ENCODE results near the gene SART3. TPM values are rescaled to one million over a fixed set of nuclear protein-coding genes. Genes with fewer than 3 reads are reported as not detected.

Gene SART3
- total RNA-seq, 1 experiment from 2014 or later = 108 TPM

DNA sequence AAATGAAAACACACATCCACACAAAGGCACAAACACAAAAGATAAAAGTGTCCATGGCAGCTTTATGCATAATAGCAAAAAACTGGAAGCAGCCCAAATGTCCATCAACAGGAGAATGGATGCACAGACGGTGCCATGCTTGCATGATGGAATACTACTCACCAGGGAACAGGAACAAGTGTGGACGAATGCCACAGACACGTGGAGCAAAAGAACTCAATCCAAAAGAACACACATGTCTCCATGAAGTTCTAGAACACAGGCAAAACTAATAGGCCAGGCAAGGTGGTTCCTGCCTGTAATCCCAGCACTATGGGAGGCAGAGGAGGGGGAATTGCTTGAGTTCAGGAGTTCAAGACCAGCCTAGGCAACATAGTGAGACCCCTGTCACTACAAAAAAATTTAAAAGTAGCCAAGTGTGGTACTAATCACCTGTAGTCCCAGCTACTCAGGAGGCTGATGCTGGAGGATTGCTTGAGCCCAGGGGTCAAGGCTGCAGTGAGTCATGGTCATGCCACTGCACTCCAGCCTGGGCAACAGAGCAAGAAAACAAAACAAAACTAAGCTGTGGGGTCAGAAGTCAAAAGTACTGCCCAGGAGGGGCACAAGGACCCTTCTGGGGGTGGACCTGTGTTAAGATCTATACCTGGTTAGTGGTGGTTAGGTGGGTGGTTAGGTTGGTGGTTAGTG lies 44.2 kb upstream of the SART3 start:
- no peak overlapping the region for H3K4me2 ChIP-seq (ENCODE audit: low read depth, low read length, poor library complexity, severe bottlenecking)
- no peaks in the 10 kb centered on the region for H3K9me3 ChIP-seq (ENCODE audit: low read length)
- H3K4me1 ChIP-seq (ENCODE audit: low read length) = no peaks in the 10 kb centered on the region
- H3K79me2 ChIP-seq (ENCODE audit: low read length) = no peaks in the 10 kb centered on the region
- DNase-seq = no peak
- H3K27ac ChIP-seq (ENCODE audit: low read length) = no peak overlapping the region
- no peak overlapping the region for H2AFZ ChIP-seq (ENCODE audit: low read length)
- no peak overlapping the region for H3K9ac ChIP-seq (ENCODE audit: low read length)
- H3K9me2 ChIP-seq (replicated peaks; ENCODE audit: insufficient read depth, low read length) = no peaks in the 10 kb centered on the region
- H3K4me3 ChIP-seq (ENCODE audit: low read length) = no peak overlapping the region
- H4K20me1 ChIP-seq (ENCODE audit: insufficient read depth, low read depth, low read length) = no peaks in the 10 kb centered on the region
- no peaks in the 10 kb centered on the region for H3K36me3 ChIP-seq (ENCODE audit: insufficient read depth, low read length)
- no peaks in the 10 kb centered on the region for H3K27me3 ChIP-seq (ENCODE audit: low read length)

- Histone ChIP-seq H3K79me2 (ENCODE audit: low read length) (no peaks in the 10 kb centered on the region), H3K9me2 (replicated peaks; ENCODE audit: insufficient read depth, low read length) (no peaks in the 10 kb centered on the region), H4K20me1 (ENCODE audit: insufficient read depth, low read depth, low read length) (no peaks in the 10 kb centered on the region), H3K27me3 (ENCODE audit: low read length) (no peaks in the 10 kb centered on the region), H3K4me2 (ENCODE audit: low read depth, low read length, poor library complexity, severe bottlenecking) (no peak overlapping the region), H3K4me1 (ENCODE audit: low read length) (no peaks in the 10 kb centered on the region), H3K9me3 (ENCODE audit: low read length) (no peaks in the 10 kb centered on the region), H2AFZ (ENCODE audit: low read length) (no peak overlapping the region), H3K4me3 (ENCODE audit: low read length) (no peak overlapping the region), H3K36me3 (ENCODE audit: insufficient read depth, low read length) (no peaks in the 10 kb centered on the region), H3K9ac (ENCODE audit: low read length) (no peak overlapping the region), H3K27ac (ENCODE audit: low read length) (no peak overlapping the region)
- DNase-seq = no peak
Measured at GRCh38 chr12:108604208-108604941, 43.4 kb upstream of the SART3 start.

DNA sequence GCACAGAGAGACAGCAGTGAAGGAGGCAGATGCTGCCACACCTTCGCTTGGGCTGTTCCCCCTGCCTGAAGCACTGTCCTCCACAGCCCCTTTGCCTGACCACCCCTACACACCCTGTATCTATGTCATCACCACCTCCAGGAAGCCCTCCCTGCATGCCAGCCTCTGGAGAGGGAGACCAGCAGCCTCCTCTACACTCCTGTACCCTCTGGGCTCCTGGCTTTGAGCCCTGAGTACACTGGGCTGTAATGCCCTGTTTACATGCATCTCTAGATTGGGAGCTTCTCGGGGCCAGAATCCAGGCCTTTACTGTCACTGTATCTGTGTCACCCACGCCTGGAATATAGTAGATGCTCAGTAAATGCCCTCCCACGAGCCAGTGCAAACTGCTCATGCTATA lies 42.8 kb upstream of the SART3 start:
- H3K4me1 ChIP-seq (ENCODE audit: low read length) = no peaks in the 10 kb centered on the region
- no peak for DNase-seq
- H2AFZ ChIP-seq (ENCODE audit: low read length) = no peak overlapping the region
- no peaks in the 10 kb centered on the region for H4K20me1 ChIP-seq (ENCODE audit: insufficient read depth, low read depth, low read length)
- H3K27ac ChIP-seq (ENCODE audit: low read length) = no peak overlapping the region
- H3K27me3 ChIP-seq (ENCODE audit: low read length) = no peaks in the 10 kb centered on the region
- no peak overlapping the region for H3K4me2 ChIP-seq (ENCODE audit: low read depth, low read length, poor library complexity, severe bottlenecking)
- no peaks in the 10 kb centered on the region for H3K9me2 ChIP-seq (replicated peaks; ENCODE audit: insufficient read depth, low read length)
- H3K79me2 ChIP-seq (ENCODE audit: low read length) = no peaks in the 10 kb centered on the region
- H3K36me3 ChIP-seq (ENCODE audit: insufficient read depth, low read length) = no peaks in the 10 kb centered on the region
- no peak overlapping the region for H3K4me3 ChIP-seq (ENCODE audit: low read length)
- H3K9me3 ChIP-seq (ENCODE audit: low read length) = no peaks in the 10 kb centered on the region
- H3K9ac ChIP-seq (ENCODE audit: low read length) = no peak overlapping the region

- H3K27me3 ChIP-seq (ENCODE audit: low read length) = no peaks in the 10 kb centered on the region
- H3K27ac ChIP-seq (ENCODE audit: low read length) = no peak overlapping the region
- no peaks in the 10 kb centered on the region for H3K79me2 ChIP-seq (ENCODE audit: low read length)
- H3K36me3 ChIP-seq (ENCODE audit: insufficient read depth, low read length) = no peaks in the 10 kb centered on the region
- H3K9ac ChIP-seq (ENCODE audit: low read length) = no peak overlapping the region
- H2AFZ ChIP-seq (ENCODE audit: low read length) = no peak overlapping the region
- no peaks in the 10 kb centered on the region for H4K20me1 ChIP-seq (ENCODE audit: insufficient read depth, low read depth, low read length)
- H3K9me2 ChIP-seq (replicated peaks; ENCODE audit: insufficient read depth, low read length) = no peaks in the 10 kb centered on the region
- H3K4me2 ChIP-seq (ENCODE audit: low read depth, low read length, poor library complexity, severe bottlenecking) = no peak overlapping the region
- DNase-seq = no peak
- H3K4me1 ChIP-seq (ENCODE audit: low read length) = no peaks in the 10 kb centered on the region
- H3K4me3 ChIP-seq (ENCODE audit: low read length) = no peak overlapping the region
- H3K9me3 ChIP-seq (ENCODE audit: low read length) = no peaks in the 10 kb centered on the region
Measured at GRCh38 chr12:108602976-108603704, 42.2 kb upstream of the SART3 start.

DNA sequence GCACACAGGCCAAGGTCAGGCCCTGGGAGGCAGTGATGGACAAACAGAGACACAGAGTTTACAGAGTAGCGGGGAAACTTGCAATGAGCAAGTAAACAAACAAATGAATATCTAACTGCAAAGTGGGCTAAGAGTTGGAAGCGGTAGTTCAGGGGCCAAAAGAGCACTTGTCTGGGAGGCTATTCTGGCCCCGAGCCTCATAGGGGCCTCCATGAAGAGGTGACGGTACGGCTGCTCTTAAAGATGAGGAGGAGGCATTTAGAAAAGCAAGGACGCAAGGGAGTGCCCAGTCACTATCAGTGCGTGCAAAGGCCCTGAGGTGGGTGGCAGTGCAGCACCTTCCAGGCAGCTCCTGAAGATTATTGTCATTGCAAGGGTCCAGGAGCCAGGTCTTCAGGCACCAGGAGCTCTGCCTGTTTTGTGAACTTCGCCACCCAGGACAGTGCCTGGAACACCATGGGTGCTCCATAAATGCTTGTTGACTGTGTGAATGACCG lies 41.3 kb upstream of the SART3 start:
- Histone ChIP-seq H3K36me3 (ENCODE audit: insufficient read depth, low read length) (no peaks in the 10 kb centered on the region), H3K4me2 (ENCODE audit: low read depth, low read length, poor library complexity, severe bottlenecking) (no peak overlapping the region), H3K4me1 (ENCODE audit: low read length) (no peaks in the 10 kb centered on the region), H4K20me1 (ENCODE audit: insufficient read depth, low read depth, low read length) (no peaks in the 10 kb centered on the region), H3K9me2 (replicated peaks; ENCODE audit: insufficient read depth, low read length) (no peaks in the 10 kb centered on the region), H3K79me2 (ENCODE audit: low read length) (no peaks in the 10 kb centered on the region), H3K27ac (ENCODE audit: low read length) (no peak overlapping the region), H3K9ac (ENCODE audit: low read length) (no peak overlapping the region), H2AFZ (ENCODE audit: low read length) (no peak overlapping the region), H3K27me3 (ENCODE audit: low read length) (no peaks in the 10 kb centered on the region), H3K9me3 (ENCODE audit: low read length) (no peaks in the 10 kb centered on the region), H3K4me3 (ENCODE audit: low read length) (no peak overlapping the region)
- no peak for DNase-seq

DNA sequence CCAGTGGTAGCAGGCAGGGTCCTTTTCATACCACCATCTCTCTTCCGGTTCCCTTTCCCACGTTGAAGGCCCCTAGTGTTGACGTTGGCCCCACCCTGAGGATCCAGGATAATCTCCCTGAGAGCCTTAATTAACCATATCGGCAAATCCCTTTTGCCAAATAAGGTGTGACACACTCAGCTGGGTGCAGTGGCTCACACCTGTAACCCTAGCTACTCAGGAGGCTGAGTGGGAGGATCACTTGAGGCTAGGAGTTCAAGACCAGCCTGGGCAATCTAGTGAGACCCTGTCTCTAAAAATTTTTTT lies 39.7 kb upstream of the SART3 start:
- Histone ChIP-seq H3K4me2 (ENCODE audit: low read depth, low read length, poor library complexity, severe bottlenecking) (no peak overlapping the region), H3K27ac (ENCODE audit: low read length) (no peak overlapping the region), H3K9ac (ENCODE audit: low read length) (no peak overlapping the region), H3K36me3 (ENCODE audit: insufficient read depth, low read length) (no peaks in the 10 kb centered on the region), H3K9me2 (replicated peaks; ENCODE audit: insufficient read depth, low read length) (no peaks in the 10 kb centered on the region), H3K4me3 (ENCODE audit: low read length) (no peak overlapping the region), H2AFZ (ENCODE audit: low read length) (no peak overlapping the region), H3K9me3 (ENCODE audit: low read length) (no peaks in the 10 kb centered on the region), H3K27me3 (ENCODE audit: low read length) (no peaks in the 10 kb centered on the region), H4K20me1 (ENCODE audit: insufficient read depth, low read depth, low read length) (no peaks in the 10 kb centered on the region), H3K4me1 (ENCODE audit: low read length) (no peaks in the 10 kb centered on the region), H3K79me2 (ENCODE audit: low read length) (no peaks in the 10 kb centered on the region)
- no peak for DNase-seq

GRCh38 chr12:108599948-108600701 lies 39.2 kb upstream of the SART3 start:
- no peak overlapping the region for H3K4me3 ChIP-seq (ENCODE audit: low read length)
- H2AFZ ChIP-seq (ENCODE audit: low read length) = no peak overlapping the region
- no peak for DNase-seq
- no peak overlapping the region for H3K4me2 ChIP-seq (ENCODE audit: low read depth, low read length, poor library complexity, severe bottlenecking)
- H3K9me3 ChIP-seq (ENCODE audit: low read length) = no peaks in the 10 kb centered on the region
- H3K4me1 ChIP-seq (ENCODE audit: low read length) = no peaks in the 10 kb centered on the region
- H3K27me3 ChIP-seq (ENCODE audit: low read length) = no peaks in the 10 kb centered on the region
- H4K20me1 ChIP-seq (ENCODE audit: insufficient read depth, low read depth, low read length) = no peaks in the 10 kb centered on the region
- no peaks in the 10 kb centered on the region for H3K9me2 ChIP-seq (replicated peaks; ENCODE audit: insufficient read depth, low read length)
- H3K79me2 ChIP-seq (ENCODE audit: low read length) = no peaks in the 10 kb centered on the region
- no peak overlapping the region for H3K9ac ChIP-seq (ENCODE audit: low read length)
- no peak overlapping the region for H3K27ac ChIP-seq (ENCODE audit: low read length)
- no peaks in the 10 kb centered on the region for H3K36me3 ChIP-seq (ENCODE audit: insufficient read depth, low read length)

GRCh38 chr12:108599541-108599940 lies 38.6 kb upstream of the SART3 start:
- H3K9ac ChIP-seq (ENCODE audit: low read length) = no peak overlapping the region
- no peak overlapping the region for H2AFZ ChIP-seq (ENCODE audit: low read length)
- no peaks in the 10 kb centered on the region for H3K79me2 ChIP-seq (ENCODE audit: low read length)
- no peaks in the 10 kb centered on the region for H3K36me3 ChIP-seq (ENCODE audit: insufficient read depth, low read length)
- no peaks in the 10 kb centered on the region for H3K4me1 ChIP-seq (ENCODE audit: low read length)
- no peaks in the 10 kb centered on the region for H3K9me2 ChIP-seq (replicated peaks; ENCODE audit: insufficient read depth, low read length)
- H3K27me3 ChIP-seq (ENCODE audit: low read length) = no peaks in the 10 kb centered on the region
- no peak for DNase-seq
- H3K27ac ChIP-seq (ENCODE audit: low read length) = no peak overlapping the region
- H3K9me3 ChIP-seq (ENCODE audit: low read length) = no peaks in the 10 kb centered on the region
- no peak overlapping the region for H3K4me2 ChIP-seq (ENCODE audit: low read depth, low read length, poor library complexity, severe bottlenecking)
- no peaks in the 10 kb centered on the region for H4K20me1 ChIP-seq (ENCODE audit: insufficient read depth, low read depth, low read length)
- no peak overlapping the region for H3K4me3 ChIP-seq (ENCODE audit: low read length)

Data from Karpas-422 (cell line).